Fibroblast of skin of right quadriceps (primary cell): ENCODE results near the gene LY6G6C.

Source experiments
- DNase-seq: peaks from one replicate; pipeline ENCODE4 v3.0.0-alpha.2; 2013

Gene LY6G6C

DNA sequence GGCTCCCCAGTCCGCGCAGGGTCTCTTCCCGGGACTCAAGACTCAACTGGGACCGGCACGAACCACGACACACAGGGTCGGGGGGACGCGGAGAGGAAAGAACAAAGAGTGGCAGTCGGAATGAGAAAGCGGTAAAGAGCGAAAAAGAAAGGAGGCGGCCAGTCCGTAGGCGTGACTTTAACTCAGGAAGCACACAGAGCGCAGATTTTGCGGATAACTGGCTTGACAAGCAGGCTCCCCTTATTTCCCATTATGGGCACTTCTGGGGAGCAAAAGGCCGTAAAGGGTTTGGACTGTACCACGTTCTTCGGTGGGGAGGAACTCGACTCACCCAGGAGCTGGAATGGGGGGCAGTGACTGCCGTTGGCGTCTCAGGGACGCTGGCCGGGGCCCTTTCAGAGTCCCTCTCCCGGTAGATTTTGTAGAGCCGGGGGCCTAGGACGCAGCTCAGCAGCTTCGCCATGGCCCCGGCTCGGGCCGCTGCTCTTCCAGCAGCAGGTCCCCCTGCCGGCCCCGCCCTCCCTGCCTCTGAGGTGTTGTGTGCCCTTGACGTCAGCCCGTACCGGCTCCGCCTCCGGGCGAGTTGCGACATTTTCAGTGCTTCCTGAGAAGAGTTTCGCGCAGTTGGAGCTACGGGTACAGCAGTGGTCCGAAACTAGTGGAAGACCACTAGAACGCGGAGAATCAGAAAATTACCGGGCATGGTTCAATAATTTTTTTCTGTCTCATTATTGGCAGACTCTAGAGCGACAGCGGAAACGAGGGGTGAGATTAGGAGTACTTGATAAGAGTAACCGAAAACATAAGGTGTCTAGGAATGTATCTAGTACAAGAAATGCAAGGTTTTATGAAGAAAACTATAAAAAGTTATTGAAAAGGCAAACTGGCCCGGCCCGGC lies 18.5 kb downstream of the LY6G6C start, which contains the start of gene ABHD16A:
Gene ABHD16A, minus strand, starts transcription at position 506 of the 898 bp plus-strand sequence. Its CDS starts 43 bp downstream, at position 463.
- peak; percentile 98 for DNase-seq

GRCh38 chr6:31702405-31702818 lies 19.1 kb downstream of the LY6G6C start:
- no peak for DNase-seq

- no peak for DNase-seq
These were observed 19.7 kb downstream of the LY6G6C start for GRCh38 chr6:31701666-31702404.

DNA sequence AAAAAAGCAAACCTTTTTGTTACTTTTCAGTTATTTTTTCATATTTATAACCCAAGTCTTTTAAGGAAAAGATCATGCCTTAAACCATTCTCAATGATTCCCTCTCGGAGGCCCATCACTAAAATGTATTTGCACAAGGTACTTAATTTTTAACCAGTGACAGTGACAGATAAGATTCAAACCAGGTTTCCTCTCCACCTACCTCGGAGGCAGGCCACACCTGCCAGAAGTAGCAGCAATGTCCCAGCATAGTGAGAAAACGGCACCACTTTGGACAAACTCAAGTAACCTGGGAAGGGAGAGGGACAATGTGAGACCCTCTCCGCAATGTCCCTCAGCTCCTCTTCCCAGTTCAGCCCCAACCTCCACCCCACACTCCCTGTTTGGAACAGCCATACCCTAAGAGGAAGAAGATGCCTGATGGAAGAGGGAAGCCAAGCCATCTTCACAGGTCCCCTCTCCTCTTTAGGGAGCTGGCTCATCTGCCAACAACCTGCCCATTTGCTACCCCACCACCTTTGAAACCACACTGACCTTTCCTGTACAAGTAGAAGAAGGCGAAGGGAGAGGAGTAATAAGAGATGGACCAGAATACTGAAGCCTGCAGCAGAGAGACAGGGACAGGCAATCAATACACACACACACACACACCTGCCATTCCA lies 20.7 kb downstream of the LY6G6C start:
- DNase-seq, result no peak

DNA sequence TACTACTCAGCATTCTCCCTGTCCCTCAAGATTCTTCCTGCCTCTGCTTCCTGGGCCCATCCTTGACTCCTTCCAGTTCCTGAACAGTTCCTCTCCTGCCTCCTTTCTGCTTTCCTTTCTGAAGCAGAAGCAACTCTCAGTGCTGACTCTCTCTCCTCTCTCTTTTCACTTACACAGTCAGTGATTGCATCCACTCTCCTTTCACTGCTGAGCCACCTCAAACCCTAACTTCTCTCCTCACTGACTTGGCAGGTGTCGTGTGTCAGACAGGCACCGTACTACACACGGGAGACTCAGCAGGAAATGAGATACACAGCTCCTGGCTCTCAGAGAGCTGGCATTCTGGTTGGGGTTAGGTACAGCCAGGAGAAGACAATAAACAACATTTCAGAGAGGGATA lies 24.0 kb downstream of the LY6G6C start:
- no peak for DNase-seq

- DNase-seq, result no peak
These were observed 28.0 kb downstream of the LY6G6C start for GRCh38 chr6:31693535-31693934.

- DNase-seq, result no peak
These were observed 28.7 kb downstream of the LY6G6C start for GRCh38 chr6:31692886-31693285.

DNA sequence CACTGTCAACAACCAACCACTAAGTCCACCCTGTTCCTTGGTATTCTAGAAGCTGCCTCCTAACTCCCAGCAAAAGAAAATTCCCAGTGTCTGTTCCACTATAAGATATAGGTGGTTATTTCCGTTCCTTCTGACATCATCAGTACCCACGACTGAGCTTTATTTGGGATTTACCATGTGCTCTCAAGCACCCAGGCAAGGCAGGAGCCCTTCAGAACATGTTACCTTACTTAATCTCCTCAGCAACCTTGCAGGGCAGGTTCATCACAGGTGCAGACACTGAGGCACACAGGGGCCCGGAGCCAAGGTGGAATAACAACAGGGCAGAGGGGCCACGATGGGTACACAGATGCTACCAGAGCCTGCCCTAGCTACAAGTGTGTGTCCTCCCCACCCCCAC lies 29.2 kb downstream of the LY6G6C start:
- no peak for DNase-seq

DNA sequence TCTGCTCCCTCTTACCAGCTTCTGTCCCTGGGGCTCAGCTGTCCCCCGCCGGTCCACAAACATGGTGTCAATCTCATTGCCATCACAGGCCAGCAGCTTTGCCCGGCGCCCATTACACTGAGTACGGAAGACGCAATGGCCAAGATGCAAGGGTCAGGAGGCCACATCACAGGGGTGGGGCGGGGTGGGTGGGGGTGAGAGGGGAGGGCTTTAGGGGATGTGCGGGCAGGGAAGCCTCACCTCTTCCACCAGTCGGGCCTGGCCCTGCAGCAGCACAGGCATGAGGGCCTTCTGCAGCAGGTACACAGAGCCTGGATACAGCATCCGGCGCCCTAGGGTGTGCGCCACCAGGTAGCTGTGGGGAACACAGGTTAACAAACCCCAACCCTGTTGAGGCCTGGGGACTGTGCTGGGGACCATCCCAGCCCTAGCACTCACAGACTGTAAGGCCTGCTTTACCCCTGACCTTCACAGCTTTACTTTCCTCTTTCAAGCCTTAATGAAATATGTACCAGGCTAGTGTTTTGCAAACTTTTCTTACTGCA lies 29.9 kb downstream of the LY6G6C start:
- DNase-seq, result no peak

DNA sequence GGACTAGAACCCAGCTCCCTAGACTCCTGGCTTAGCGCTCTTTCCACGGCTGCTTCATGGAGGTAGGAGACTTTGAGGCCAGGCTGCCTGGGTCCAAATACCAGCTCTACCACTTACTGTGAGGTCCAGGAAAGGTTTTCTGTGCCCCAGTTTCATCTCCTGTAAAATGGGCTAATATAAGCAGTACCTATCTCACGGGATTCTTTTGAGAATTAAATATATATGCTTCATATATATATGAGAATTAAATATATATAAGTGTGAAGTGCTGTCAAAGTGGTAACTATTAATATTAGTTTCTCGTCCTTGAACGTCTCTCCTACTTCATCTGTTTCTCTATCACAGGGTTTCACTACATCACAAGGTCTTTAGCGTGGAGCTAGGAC lies 30.5 kb downstream of the LY6G6C start:
- DNase-seq, result no peak

GRCh38 chr6:31690231-31691077 lies 31.1 kb downstream of the LY6G6C start:
- DNase-seq, result no peak

GRCh38 chr6:31689249-31690110 lies 32.1 kb downstream of the LY6G6C start:
- no peak for DNase-seq

GRCh38 chr6:31687860-31688693 lies 33.5 kb downstream of the LY6G6C start:
- no peak for DNase-seq

DNA sequence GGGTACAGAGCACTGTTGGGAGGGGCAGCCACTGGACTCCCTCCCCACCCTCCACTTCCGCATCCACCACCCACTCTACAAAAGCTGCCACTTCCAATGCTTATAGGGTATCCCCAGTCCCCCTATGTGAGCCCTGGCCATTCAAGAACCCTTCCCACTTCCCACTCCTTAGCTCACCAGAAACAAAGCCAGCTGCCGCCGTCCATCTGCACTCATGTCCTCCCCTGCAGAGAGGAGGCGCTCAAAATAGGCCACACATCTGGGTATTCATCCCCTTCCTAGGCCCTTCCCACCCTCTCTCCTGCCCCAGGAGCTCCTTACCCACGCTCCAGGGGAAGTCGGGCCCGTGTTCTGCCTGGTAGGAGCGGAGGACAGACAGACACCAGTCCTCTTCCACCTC lies 34.2 kb downstream of the LY6G6C start:
- DNase-seq, result no peak

- no peak for DNase-seq
These were observed 35.1 kb downstream of the LY6G6C start for GRCh38 chr6:31686483-31686882.

DNA sequence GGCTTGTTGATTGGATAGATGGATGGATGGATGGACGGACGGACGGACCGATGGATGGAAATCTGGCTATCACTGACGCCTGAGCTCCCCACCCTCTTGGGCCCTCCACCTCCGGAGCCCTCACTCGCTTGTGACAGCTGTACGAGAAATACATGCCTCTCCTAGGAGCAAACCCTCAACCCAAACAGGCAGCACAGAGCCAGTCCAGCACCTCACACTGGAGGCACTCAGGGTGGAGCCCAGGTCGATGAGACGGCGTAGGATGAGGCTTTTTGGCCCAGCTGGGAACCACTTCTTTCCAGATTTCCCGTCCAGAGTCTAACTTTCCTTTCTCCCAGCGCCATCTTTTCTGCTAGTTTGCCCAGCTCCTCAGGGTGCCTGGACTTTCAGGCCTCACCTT lies 38.0 kb downstream of the LY6G6C start:
- no peak for DNase-seq

GRCh38 chr6:31681135-31681671 lies 40.3 kb downstream of the LY6G6C start:
- DNase-seq, result peak; percentile 41

GRCh38 chr6:31680226-31681134 lies 41.1 kb downstream of the LY6G6C start, which contains the start of gene LY6G5C:
Gene LY6G5C (minus strand): TSS chr6:31681067. CDS start chr6:31680373, 694 bp downstream.
- DNase-seq, result peak; percentile 80

DNA sequence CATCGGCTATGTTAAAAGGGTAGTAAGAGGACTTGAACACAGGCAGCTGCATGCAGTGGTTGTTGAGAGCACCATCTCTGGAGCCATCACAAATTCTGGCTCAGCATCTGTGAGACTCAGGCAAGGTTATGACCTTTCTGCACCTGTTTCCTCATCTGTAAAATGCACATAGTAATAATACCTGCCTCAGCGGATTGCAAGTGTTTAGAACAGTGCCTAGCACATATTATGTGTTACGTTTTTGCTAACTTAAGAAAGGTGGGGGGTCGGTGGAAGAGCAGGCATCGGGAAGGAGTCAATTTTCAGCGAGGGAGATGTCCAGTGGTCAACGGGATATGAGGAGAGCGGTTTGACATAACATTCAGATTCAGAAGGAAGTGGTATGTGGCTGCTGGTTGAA lies 43.6 kb downstream of the LY6G6C start:
- DNase-seq, result no peak
